Measurements from ENCODE around the gene KCNIP4.

DNA sequence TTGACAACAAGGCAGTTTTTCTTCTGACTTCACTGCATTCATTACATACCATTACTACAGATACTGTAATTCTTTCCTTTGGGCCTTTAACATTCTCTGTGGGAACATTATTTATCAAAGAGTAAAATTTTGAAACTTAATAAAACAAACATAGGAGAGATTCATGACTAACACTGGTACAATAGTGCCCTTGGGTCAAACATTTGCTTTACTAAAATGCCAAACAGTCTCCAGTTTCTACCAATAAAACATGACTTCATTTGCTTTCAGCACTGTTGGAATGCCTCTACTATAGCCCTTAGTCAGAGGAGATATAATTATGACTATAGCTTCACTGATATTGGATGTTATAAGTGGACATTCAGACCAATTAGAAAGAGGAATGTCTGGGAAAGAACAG is 766.9 kb downstream of the KCNIP4 start:
- TF ChIP-seq CTCF (IDR thresholded peaks at IDR 0.05) (no peak), EZH2 (IDR thresholded peaks at IDR 0.05; ENCODE audit: borderline replicate concordance, insufficient read depth, low read depth, low read length, poor library complexity, severe bottlenecking) (no peak)
